HL-60 (cell line): ENCODE measurements around the gene H19.

Experiments
- CTCF ChIP-seq: IDR thresholded peaks from one replicate; pipeline ENCODE4 v1.5.1; 2011; ENCODE audit warnings: low read length, control low read depth, inconsistent platforms; ENCODE audit not compliant: insufficient read depth
- REST ChIP-seq: IDR thresholded peaks from 2 replicates; pipeline ENCODE4 v1.6.1; 2012; ENCODE audit warnings: low read depth; ENCODE audit not compliant: insufficient replicate concordance

GRCh38 chr11:2035382-2035781, 37.7 kb upstream of the H19 start:
- TF ChIP-seq CTCF (no peak), REST (no peak)
